WTC11 (cell line): ENCODE measurements around the gene MSANTD1. TPM values are rescaled to one million over a fixed set of nuclear protein-coding genes. Genes with fewer than 3 reads are reported as not detected.

ENCODE experiments used
- ATAC-seq: fragments of 200-7000 bp; cut with Tn5 transposase; 2 replicates; pipeline ENCODE4 v1.10.0; 2021; ENCODE audit warnings: mild to moderate bottlenecking, moderate library complexity
- CTCF ChIA-PET: fragments of 300-600 bp; sonication (Branson Sonifier 250); formaldehyde crosslinking; loops from one replicate; lab custom pipeline; 2021; ENCODE audit warnings: antibody characterized with exemption; lab: Charles Lee
- POLR2A ChIA-PET: fragments of 350-600 bp; sonication (Branson Sonifier 250); formaldehyde crosslinking; loops from one replicate; lab custom pipeline; 2021; ENCODE audit warnings: antibody characterized with exemption; lab: Charles Lee
- DNase-seq: peaks from one replicate; pipeline ENCODE4 v3.0.0; 2021; ENCODE audit warnings: low spot score
- H3K27ac Mint-ChIP-seq: 2 replicates; pipeline ENCODE4 v1.8.0; 2021; ENCODE audit warnings: mixed read lengths
- H3K27me3 Mint-ChIP-seq: 2 replicates; pipeline ENCODE4 v1.8.0; 2021; ENCODE audit warnings: low read depth, mild to moderate bottlenecking, moderate library complexity, mixed read lengths
- H3K36me3 Mint-ChIP-seq: 2 replicates; pipeline ENCODE4 v1.8.0; 2021; ENCODE audit warnings: mixed read lengths
- H3K4me1 Mint-ChIP-seq: 2 replicates; pipeline ENCODE4 v1.8.0; 2022; ENCODE audit warnings: mixed read lengths
- H3K4me3 Mint-ChIP-seq: 2 replicates; pipeline ENCODE4 v1.8.0; 2021; ENCODE audit warnings: mild to moderate bottlenecking, moderate library complexity, mixed read lengths
- H3K9me3 Mint-ChIP-seq: 2 replicates; pipeline ENCODE4 v1.8.0; 2021; ENCODE audit warnings: mixed read lengths
- ATF2 ChIP-seq: sonication (generic); formaldehyde crosslinking; IDR thresholded peaks from 2 replicates; pipeline ENCODE4 v1.8.1; 2022; ENCODE audit warnings: low read depth, missing genetic modification reagents, borderline replicate concordance
- E2F1 ChIP-seq: sonication (generic); formaldehyde crosslinking; IDR thresholded peaks from 2 replicates; pipeline ENCODE4 v1.8.0; 2022; ENCODE audit warnings: mild to moderate bottlenecking, missing genetic modification reagents
- EMX1 ChIP-seq: fragments of 250-450 bp; sonication (Bioruptor Pico); IDR thresholded peaks from 2 replicates; pipeline ENCODE4 v1.8.0; 2021; ENCODE audit warnings: mild to moderate bottlenecking
- ESRRA ChIP-seq: sonication (generic); formaldehyde crosslinking; IDR thresholded peaks from 2 replicates; pipeline ENCODE4 v1.8.1; 2022; ENCODE audit warnings: mild to moderate bottlenecking, missing genetic modification reagents, borderline replicate concordance
- GABPB1 ChIP-seq: sonication (generic); formaldehyde crosslinking; IDR thresholded peaks from 2 replicates; pipeline ENCODE4 v1.8.1; 2023; ENCODE audit warnings: mild to moderate bottlenecking, missing genetic modification reagents
- HMGA2 ChIP-seq: fragments of 250-450 bp; sonication (Bioruptor Pico); IDR thresholded peaks from 2 replicates; pipeline ENCODE4 v1.4.0; 2021; ENCODE audit warnings: mild to moderate bottlenecking, moderate library complexity
- KAT7 ChIP-seq: sonication (generic); formaldehyde crosslinking; IDR thresholded peaks from 2 replicates; pipeline ENCODE4 v1.8.1; 2023; ENCODE audit warnings: missing genetic modification reagents, mild to moderate bottlenecking, borderline replicate concordance
- MAX ChIP-seq: sonication (generic); formaldehyde crosslinking; IDR thresholded peaks from 2 replicates; pipeline ENCODE4 v1.8.0; 2022; ENCODE audit warnings: mild to moderate bottlenecking, missing genetic modification reagents
- MYBL2 ChIP-seq: sonication (generic); formaldehyde crosslinking; IDR thresholded peaks from 2 replicates; pipeline ENCODE4 v1.8.1; 2023; ENCODE audit warnings: mild to moderate bottlenecking, moderate library complexity, missing genetic modification reagents
- NFATC4 ChIP-seq: fragments of 250-450 bp; sonication (Bioruptor Pico); IDR thresholded peaks from 2 replicates; pipeline ENCODE4 v1.9.0; 2021; ENCODE audit warnings: mild to moderate bottlenecking
- NFE2L1 ChIP-seq: sonication (generic); formaldehyde crosslinking; IDR thresholded peaks from 2 replicates; pipeline ENCODE4 v1.8.1; 2023; ENCODE audit warnings: missing genetic modification reagents
- RORB ChIP-seq: fragments of 250-450 bp; sonication (Bioruptor Pico); IDR thresholded peaks from 2 replicates; pipeline ENCODE4 v1.9.0; 2021; ENCODE audit warnings: mild to moderate bottlenecking
- SMAD3 ChIP-seq: sonication (generic); formaldehyde crosslinking; IDR thresholded peaks from 2 replicates; pipeline ENCODE4 v1.8.0; 2022; ENCODE audit warnings: missing genetic modification reagents, mild to moderate bottlenecking, borderline replicate concordance
- ZBTB21 ChIP-seq: sonication (generic); formaldehyde crosslinking; IDR thresholded peaks from 2 replicates; pipeline ENCODE4 v1.8.1; 2023; ENCODE audit warnings: mild to moderate bottlenecking, missing genetic modification reagents, borderline replicate concordance
- ZNF232 ChIP-seq: sonication (generic); formaldehyde crosslinking; IDR thresholded peaks from 2 replicates; pipeline ENCODE4 v1.8.0; 2022; ENCODE audit warnings: mild to moderate bottlenecking, missing genetic modification reagents
- ZNF416 ChIP-seq: fragments of 250-450 bp; sonication (Bioruptor Pico); IDR thresholded peaks from 2 replicates; pipeline ENCODE4 v1.9.0; 2021; ENCODE audit warnings: mild to moderate bottlenecking, inconsistent platforms
- ZNF425 ChIP-seq: fragments of 250-450 bp; sonication (Bioruptor Pico); conservative IDR thresholded peaks from 2 replicates; pipeline ENCODE4 v1.9.0; 2021; ENCODE audit warnings: mild to moderate bottlenecking
- ZNF671 ChIP-seq: fragments of 250-450 bp; sonication (Bioruptor Pico); IDR thresholded peaks from 2 replicates; pipeline ENCODE4 v1.8.0; 2021; ENCODE audit warnings: mild to moderate bottlenecking
- total RNA-seq: library from RNA; stranded (reverse); gene quantifications from 3 replicates; pipeline ENCODE4 v1.2.3, GENCODE V29; 2021
- TF ChIP-seq, protein P1 (sequence below): fragments of 250-450 bp; sonication (Bioruptor Pico); IDR thresholded peaks from 2 replicates; pipeline ENCODE4 v1.9.0; 2021; ENCODE audit warnings: mild to moderate bottlenecking
- TF ChIP-seq, protein P2 (sequence below): fragments of 250-450 bp; sonication (Bioruptor Pico); IDR thresholded peaks from 2 replicates; pipeline ENCODE4 v1.9.0; 2021; ENCODE audit warnings: moderate library complexity, mild to moderate bottlenecking, inconsistent platforms, borderline replicate concordance
- TF ChIP-seq, protein P3 (sequence below): sonication (generic); formaldehyde crosslinking; IDR thresholded peaks from 2 replicates; pipeline ENCODE4 v1.8.0; 2023; ENCODE audit warnings: mild to moderate bottlenecking, missing genetic modification reagents
- TF ChIP-seq, protein P4 (sequence below): sonication (generic); formaldehyde crosslinking; IDR thresholded peaks from 2 replicates; pipeline ENCODE4 v1.8.1; 2022; ENCODE audit warnings: low read depth, mild to moderate bottlenecking, moderate library complexity, missing genetic modification reagents, borderline replicate concordance

Gene MSANTD1
- total RNA-seq, 1 experiment from 2014 or later: 0.98 TPM

GRCh38 chr4:3237266-3237665 is 11.7 kb upstream of the MSANTD1 start:
- ATAC-seq: no peak
- TF ChIP-seq KAT7 (CRISPR knock-in tag) (no peak), NFE2L1 (CRISPR knock-in tag) (no peak), ESRRA (CRISPR knock-in tag) (no peak), NFATC4 (CRISPR knock-in tag) (no peak), GABPB1 (CRISPR knock-in tag) (no peak)
- TF ChIP-seq, protein P1, sequence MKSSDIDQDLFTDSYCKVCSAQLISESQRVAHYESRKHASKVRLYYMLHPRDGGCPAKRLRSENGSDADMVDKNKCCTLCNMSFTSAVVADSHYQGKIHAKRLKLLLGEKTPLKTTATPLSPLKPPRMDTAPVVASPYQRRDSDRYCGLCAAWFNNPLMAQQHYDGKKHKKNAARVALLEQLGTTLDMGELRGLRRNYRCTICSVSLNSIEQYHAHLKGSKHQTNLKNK (CRISPR knock-in tag): no peak
- no peak overlapping the region for H3K4me3 Mint-ChIP-seq
- H3K9me3 Mint-ChIP-seq: no peaks in the 10 kb centered on the region
- peaks cover 20% of the 10 kb centered on the region for H3K27me3 Mint-ChIP-seq
- ChIA-PET CTCF (interaction anchor here (1.1 to 2.6 kb wide), 3 partner anchors 81 to 87 kb away, joined by 3 to 8 read pairs (median 6); no protein-coding TSS in a partner anchor), POLR2A (no interaction called here)
- 0 out of 2 replicates have a peak overlapping the region, but pooled peaks have one; percentile 6 for H3K27ac Mint-ChIP-seq
- H3K4me1 Mint-ChIP-seq: peaks cover 24% of the 10 kb centered on the region
- peaks cover 52% of the 10 kb centered on the region for H3K36me3 Mint-ChIP-seq
- DNase-seq: no peak

DNA sequence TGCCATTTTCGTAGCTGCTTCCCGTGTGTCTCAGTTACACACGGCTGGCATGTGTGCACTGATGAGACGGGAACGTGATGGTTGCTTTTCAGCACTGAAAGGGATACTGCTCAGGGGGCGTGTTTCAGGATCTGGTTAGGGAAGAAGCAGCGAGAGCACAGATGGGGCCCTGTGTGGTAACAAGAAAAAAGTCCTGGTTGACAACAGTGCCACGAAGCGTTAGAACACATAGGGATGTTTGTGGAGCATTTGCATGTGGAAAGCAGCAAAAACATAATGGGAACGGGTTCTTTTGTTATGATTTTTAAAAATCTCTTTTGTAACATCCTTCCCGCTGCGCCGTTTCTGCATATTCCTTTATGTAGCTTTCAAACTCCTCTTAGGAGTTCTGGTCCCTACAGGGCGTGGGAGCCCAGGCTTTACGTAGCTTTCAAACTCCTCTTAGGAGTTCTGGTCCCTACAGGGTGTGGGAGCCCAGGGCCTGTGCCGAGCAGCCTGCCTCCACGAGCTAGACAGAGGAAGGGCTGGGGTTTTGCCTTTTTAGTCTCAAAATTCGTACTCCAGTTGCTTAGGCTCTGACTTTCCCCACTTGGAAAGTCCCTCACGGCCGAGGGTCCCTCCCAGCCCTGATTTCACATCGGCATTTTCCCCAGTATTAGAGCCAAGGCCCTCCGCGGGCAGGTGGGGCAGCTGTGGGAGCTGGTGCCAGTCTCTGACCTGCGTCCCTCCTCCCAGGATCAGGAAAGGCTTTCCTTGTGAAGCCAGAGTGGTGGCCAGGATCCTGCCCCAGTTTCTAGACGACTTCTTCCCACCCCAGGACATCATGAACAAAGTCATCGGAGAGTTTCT is 11.0 kb upstream of the MSANTD1 start:
- peaks cover 48% of the 10 kb centered on the region for H3K36me3 Mint-ChIP-seq
- H3K9me3 Mint-ChIP-seq: no peaks in the 10 kb centered on the region
- H3K4me1 Mint-ChIP-seq: peaks cover 31% of the 10 kb centered on the region
- TF ChIP-seq MAX: no peak
- TF ChIP-seq, protein P1 (CRISPR knock-in tag): no peak
- TF ChIP-seq, protein P2, sequence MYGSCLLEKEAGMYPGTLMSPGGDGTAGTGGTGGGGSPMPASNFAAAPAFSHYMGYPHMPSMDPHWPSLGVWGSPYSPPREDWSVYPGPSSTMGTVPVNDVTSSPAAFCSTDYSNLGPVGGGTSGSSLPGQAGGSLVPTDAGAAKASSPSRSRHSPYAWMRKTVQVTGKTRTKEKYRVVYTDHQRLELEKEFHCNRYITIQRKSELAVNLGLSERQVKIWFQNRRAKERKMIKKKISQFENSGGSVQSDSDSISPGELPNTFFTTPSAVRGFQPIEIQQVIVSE: no peak
- TF ChIP-seq, protein P3, sequence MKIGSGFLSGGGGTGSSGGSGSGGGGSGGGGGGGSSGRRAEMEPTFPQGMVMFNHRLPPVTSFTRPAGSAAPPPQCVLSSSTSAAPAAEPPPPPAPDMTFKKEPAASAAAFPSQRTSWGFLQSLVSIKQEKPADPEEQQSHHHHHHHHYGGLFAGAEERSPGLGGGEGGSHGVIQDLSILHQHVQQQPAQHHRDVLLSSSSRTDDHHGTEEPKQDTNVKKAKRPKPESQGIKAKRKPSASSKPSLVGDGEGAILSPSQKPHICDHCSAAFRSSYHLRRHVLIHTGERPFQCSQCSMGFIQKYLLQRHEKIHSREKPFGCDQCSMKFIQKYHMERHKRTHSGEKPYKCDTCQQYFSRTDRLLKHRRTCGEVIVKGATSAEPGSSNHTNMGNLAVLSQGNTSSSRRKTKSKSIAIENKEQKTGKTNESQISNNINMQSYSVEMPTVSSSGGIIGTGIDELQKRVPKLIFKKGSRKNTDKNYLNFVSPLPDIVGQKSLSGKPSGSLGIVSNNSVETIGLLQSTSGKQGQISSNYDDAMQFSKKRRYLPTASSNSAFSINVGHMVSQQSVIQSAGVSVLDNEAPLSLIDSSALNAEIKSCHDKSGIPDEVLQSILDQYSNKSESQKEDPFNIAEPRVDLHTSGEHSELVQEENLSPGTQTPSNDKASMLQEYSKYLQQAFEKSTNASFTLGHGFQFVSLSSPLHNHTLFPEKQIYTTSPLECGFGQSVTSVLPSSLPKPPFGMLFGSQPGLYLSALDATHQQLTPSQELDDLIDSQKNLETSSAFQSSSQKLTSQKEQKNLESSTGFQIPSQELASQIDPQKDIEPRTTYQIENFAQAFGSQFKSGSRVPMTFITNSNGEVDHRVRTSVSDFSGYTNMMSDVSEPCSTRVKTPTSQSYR (CRISPR knock-in tag): no peak
- no peak for TF ChIP-seq KAT7 (CRISPR knock-in tag)
- TF ChIP-seq ZNF671: no peak
- no peak for TF ChIP-seq RORB
- no peak for TF ChIP-seq GABPB1 (CRISPR knock-in tag)
- no peak for TF ChIP-seq ZNF232 (CRISPR knock-in tag)
- no peak for TF ChIP-seq E2F1 (CRISPR knock-in tag)
- no peak for TF ChIP-seq ZNF416 (CRISPR knock-in tag)
- no peak for TF ChIP-seq HMGA2 (CRISPR knock-in tag)
- TF ChIP-seq ZNF425 (CRISPR knock-in tag): no peak
- no peak for TF ChIP-seq ATF2 (CRISPR knock-in tag)
- TF ChIP-seq EMX1 (CRISPR knock-in tag): no peak
- no peak for TF ChIP-seq ZBTB21 (CRISPR knock-in tag)
- TF ChIP-seq SMAD3 (CRISPR knock-in tag): no peak
- TF ChIP-seq, protein P4, sequence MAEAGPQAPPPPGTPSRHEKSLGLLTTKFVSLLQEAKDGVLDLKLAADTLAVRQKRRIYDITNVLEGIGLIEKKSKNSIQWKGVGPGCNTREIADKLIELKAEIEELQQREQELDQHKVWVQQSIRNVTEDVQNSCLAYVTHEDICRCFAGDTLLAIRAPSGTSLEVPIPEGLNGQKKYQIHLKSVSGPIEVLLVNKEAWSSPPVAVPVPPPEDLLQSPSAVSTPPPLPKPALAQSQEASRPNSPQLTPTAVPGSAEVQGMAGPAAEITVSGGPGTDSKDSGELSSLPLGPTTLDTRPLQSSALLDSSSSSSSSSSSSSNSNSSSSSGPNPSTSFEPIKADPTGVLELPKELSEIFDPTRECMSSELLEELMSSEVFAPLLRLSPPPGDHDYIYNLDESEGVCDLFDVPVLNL (CRISPR knock-in tag): no peak
- TF ChIP-seq MYBL2 (CRISPR knock-in tag): no peak
- DNase-seq: no peak
- ChIA-PET POLR2A (no interaction called here), CTCF (interaction anchor here (0.7 to 1.1 kb wide), 3 partner anchors 81 to 87 kb away, joined by 3 to 6 read pairs (median 3); no protein-coding TSS in a partner anchor)
- no peak overlapping the region for H3K4me3 Mint-ChIP-seq
- H3K27me3 Mint-ChIP-seq: peaks cover 20% of the 10 kb centered on the region
- peak overlapping the region; percentile 49; the same call in 1 of the 2 replicates for H3K27ac Mint-ChIP-seq
- ATAC-seq: peak; percentile 71
